A549 treated with RU486 at 1 μM for 4 hours (cell line): ENCODE results near the gene FBXW2. TPM values are rescaled to one million over a fixed set of nuclear protein-coding genes. Genes with fewer than 3 reads are reported as not detected.

Experiments used
- total RNA-seq: library from RNA; stranded (reverse); fragments of 200-300 nt; extraction: Qiagen RNA extraction; gene quantifications from 5 replicates; pipeline ENCODE4 v1.2.3, GENCODE V29; 2022; ENCODE audit warnings: low read depth

FBXW2 gene, protein sequence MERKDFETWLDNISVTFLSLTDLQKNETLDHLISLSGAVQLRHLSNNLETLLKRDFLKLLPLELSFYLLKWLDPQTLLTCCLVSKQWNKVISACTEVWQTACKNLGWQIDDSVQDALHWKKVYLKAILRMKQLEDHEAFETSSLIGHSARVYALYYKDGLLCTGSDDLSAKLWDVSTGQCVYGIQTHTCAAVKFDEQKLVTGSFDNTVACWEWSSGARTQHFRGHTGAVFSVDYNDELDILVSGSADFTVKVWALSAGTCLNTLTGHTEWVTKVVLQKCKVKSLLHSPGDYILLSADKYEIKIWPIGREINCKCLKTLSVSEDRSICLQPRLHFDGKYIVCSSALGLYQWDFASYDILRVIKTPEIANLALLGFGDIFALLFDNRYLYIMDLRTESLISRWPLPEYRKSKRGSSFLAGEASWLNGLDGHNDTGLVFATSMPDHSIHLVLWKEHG
- total RNA-seq: 36.9 to 42.0 TPM (median 41.1 TPM) in 5 replicates

GRCh38 chr9:120792898-120793765 is at the start of gene FBXW2:
Gene FBXW2 (minus strand): TSS chr9:120793416. CDS start chr9:120788258, 5,158 bp downstream.

DNA sequence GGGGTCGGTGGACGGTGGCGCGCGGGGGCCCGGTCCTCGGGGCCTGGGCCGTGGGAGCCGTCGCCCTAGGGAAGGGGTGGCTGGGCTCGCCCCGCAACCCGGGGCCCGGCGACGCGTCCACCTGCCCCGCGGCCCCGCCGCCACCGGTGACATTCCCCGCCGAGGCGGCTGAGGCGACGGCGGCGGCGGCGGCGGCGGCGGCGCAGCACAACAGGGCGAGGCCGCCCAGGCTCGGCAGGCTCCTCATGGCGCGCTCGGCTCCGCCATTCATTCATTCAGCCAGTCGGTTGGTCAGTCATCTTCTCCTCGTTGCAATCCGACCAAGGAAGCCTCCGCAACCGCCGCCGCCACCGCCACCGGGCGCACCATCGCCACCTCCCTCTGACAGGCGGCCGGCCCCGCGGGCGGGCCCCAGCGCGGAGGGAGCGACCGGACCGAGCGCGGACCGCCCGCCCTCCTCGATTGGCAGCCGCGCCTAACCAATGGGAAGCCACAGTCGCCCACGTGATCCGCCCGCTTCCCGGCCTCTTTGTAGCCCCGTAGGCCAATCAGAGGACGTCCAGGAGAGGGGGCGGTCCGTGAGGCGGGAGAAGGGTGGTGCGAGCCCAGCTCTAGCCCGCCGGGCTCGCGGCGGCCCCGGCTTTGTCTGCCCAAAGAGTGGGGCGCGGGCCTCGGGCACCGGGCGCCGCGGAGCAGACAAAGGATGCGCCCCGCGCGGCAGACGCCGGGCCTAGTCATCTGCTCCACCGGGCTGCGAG is 78.9 kb downstream of the FBXW2 start, which contains the start of gene MEGF9:
MEGF9 (minus strand) TSS at position 383 of the 758 bp plus-strand sequence; CDS start at position 271, 112 bp downstream.

Other genes starting within 250 kb of the FBXW2 start
- 27.6 to 37.3 TPM (median 29.5 TPM) in 5 replicates for gene CDK5RAP2, start 213.2 kb downstream of the FBXW2 start, total RNA-seq
- 14.0 to 29.7 TPM (median 26.6 TPM) in 5 replicates for gene MEGF9, start 78.9 kb downstream of the FBXW2 start, total RNA-seq
- gene PSMD5, start 49.5 kb upstream of the FBXW2 start, total RNA-seq: 25.4 to 33.5 TPM (median 29.2 TPM) in 5 replicates
- 87.6 to 137 TPM (median 117 TPM) in 5 replicates for gene PHF19, start 83.8 kb upstream of the FBXW2 start, total RNA-seq
- 3.6 to 6.8 TPM (median 4.6 TPM) in 5 replicates for gene TRAF1, start 133.4 kb upstream of the FBXW2 start, total RNA-seq